Measurements from ENCODE around the gene MAPK7.

The MAPK7 gene

DNA sequence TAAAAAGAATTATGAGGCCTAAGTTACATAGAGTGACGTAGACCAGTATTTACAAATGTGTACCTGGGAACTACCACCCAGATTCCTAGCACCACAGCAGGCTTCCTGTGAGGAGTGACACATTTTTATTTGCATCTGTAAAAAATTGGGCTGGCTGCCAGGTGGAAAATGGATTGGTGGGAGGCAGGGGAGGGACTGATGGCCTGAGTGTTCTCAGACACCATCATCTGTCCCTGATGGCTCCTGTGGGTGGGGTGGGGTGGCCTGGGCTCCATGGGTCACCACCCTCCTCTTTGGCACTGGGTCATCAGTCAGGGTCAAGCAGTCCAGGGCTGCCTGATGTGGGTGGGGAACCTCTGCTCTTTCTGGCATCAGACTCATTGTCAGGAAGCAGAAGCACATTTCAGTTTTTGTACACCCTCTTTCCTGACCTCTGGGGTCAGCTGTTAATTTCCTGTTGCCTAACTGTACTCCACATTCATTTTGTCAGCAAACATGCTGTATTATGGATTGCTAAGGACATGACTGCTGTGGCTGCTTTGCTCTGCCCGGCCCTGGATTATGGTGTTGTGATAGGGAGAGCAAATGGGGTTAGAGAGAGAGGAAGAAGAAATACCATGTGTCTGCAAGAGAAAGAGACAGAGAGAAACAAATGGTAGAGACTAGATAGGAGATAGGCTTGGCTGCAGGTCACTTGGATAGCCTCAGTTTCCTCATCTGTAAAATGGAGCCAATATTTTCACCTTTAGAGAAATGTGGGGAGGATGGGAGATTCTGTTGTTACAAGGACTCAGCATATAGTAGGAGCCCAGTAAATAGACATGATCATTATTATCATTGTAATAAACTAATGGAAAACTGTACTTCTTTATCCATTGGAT is 20.2 kb downstream of the MAPK7 start:
- no peak for DNase-seq (ENCODE audit: low read depth, low spot score)

DNA sequence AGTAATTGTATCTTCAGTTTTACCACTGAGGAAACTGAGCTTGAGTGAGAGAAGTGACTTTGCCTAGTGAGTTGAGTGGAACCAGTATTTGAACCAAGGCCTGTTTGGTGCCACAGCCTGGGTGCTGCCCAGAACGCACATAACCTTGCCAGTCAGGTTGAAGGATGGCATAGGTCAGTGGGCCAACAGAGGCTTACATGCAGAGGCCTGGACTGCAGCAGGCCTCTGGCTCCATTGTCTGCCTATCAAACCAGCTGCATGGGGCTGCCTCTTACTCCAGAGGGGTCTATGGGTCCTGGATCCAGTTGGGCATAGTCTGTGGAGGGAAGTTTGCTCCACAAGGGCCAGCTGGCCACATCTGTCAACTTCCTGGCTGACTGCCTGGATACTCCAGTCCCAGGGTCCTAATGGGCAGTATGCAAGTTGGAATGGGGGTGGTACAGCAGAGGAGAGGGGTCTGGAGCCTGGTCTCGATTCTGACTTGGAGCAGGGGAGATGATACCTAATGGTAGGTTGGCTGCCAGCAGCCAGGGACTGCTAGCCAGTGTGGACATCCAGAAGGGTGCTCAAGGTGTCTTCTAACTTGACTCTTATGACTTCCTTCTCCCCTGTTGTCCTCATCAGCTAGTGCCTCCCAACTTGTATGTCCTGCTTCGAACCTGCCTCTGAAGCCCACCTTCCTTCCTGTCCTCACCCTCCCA is 21.6 kb downstream of the MAPK7 start:
- no peak for DNase-seq (ENCODE audit: low read depth, low spot score)

GRCh38 chr17:19401321-19402010 is 23.2 kb downstream of the MAPK7 start:
- DNase-seq (ENCODE audit: low read depth, low spot score): no peak

GRCh38 chr17:19402171-19402570 is 23.9 kb downstream of the MAPK7 start:
- DNase-seq (ENCODE audit: low read depth, low spot score): no peak

DNA sequence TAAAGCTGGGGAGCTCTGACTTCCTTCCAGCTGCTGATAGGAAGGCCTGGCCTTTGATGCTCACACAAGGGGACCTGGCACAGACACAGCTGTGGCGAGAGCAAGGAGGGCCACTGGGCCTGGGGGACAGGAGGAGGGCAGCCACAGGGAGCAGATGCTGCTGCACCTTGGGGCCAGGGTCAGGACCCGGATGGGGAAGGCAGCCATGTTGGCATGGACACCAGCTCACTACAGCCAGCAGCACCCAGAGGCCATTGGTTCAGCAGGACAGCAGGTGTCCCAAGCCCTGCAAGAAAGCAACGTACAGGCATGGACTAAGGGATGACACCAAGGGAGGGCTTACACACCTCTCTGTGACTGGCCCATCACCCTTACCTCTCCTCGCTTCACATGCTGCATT is 24.7 kb downstream of the MAPK7 start:
- no peak for DNase-seq (ENCODE audit: low read depth, low spot score)

DNA sequence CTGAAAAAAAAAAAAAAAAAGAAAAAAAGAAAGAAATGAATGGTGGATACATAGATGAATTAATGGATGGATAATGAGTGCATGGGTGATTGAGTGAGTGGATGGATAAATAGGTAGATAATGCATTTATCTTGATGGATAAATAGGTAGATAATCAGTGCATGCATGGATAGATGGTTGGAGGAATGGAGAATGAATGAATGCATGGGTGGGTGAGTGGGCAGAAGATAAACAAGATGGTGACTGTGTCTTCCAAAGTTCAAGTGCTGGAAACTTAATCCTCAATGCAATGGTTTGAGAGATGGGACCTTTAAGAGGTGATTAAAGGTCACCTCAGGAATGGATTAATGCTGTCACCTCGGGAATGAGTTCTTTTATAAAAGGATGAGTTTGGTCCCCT is 26.0 kb downstream of the MAPK7 start:
- DNase-seq (ENCODE audit: low read depth, low spot score): no peak

- DNase-seq (ENCODE audit: low read depth, low spot score): no peak
These were observed 26.8 kb downstream of the MAPK7 start for GRCh38 chr17:19405114-19405513.

DNA sequence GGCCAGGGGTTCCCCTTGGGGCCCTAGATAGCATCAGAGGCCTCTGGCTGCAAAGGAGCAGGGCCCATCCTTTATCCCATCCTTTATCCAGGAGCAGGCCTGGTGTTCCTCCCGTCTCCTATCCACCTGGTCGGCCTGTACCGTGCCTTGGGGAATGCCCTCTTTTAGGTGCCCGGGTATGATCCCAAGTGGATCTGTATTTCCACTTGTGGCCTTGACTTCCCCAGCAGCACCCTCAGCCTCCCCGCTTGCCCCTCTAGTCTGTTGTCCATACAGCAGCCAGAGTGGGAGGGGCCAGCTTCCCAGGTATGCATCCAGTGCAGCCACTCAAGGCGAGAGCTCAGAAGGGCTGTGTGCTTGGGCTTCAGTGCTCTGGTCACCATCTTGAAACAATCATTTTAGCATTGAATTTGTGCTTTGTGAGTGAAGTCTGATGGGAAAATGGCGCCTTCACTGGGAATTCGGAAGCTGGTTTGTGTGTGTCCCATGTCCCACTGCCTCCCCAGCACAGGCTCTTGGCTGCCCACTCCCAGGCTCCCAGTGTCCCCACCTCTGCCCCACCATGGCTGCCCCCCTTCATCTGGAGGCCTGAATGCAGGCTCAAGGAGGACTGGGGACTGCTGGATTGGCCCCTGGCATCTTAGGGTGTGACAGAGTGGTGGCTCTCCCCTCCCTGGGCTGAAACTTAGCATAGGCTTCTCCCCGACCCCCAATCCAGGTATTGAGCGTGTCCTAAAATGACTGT is 29.5 kb downstream of the MAPK7 start:
- no peak for DNase-seq (ENCODE audit: low read depth, low spot score)

DNA sequence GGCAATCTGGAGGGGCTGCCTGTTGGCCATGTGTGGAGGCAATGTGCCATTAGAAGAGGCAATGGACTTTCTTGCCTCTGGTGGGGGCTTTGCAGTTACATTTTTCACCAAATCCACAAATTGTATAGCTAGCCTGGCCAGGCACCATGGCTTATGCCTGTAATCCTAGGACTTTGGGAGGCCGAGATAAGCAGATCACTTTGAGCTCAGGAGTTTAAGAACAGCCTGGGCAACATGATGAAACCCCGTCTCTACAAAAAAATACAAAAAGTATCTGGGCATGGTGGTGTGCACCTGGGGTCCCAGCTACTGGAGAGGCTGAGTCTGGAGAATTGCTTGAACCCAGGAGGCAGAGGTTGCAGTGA is 30.0 kb downstream of the MAPK7 start:
- DNase-seq (ENCODE audit: low read depth, low spot score): no peak

DNA sequence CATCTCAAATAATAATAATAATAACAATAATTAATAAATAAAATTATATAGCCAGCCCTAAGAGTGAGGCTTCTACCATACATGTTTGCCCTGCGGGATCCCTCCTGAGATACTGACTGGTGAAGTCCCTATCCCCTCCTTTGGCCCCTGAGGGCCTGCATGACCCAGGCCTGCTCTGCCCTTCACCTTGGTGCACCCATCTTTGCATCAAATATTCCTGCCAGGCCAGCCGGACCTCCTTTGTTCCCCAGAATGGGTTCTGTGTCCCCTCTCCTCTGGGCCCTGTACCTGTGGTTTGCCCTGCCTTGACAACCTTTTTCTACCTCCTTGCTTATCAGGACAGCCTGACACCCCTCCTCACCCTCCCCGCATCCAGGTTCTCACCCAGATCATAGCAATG is 30.8 kb downstream of the MAPK7 start:
- no peak for DNase-seq (ENCODE audit: low read depth, low spot score)

DNA sequence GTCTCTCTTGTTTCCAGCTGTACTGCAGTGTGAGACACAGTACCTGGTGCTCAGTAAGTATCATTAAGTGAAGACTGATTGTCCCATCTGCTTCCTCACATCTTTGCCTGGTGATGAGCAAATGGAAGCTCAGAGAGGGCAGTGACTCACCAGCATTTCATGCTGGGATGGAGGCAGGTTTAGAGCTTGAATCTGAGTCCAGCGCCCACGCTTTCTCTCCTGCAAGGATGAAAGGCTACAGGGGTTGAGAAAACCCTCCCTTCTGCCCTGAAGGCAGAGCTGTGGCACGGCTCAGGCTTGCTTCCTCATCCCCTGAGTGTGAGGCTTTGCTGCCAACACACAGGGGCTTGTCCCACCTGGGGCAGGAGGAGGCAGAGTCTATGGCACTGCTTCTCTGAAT is 31.2 kb downstream of the MAPK7 start:
- peak; percentile 57 for DNase-seq (ENCODE audit: low read depth, low spot score)

- DNase-seq (ENCODE audit: low read depth, low spot score): no peak
These were observed 31.8 kb downstream of the MAPK7 start for GRCh38 chr17:19410091-19410490.

GRCh38 chr17:19410875-19411620 is 32.8 kb downstream of the MAPK7 start, which contains the start of gene RNF112:
RNF112 (plus strand) TSS chr17:19411232; CDS start chr17:19411409, 177 bp downstream.
- DNase-seq (ENCODE audit: low read depth, low spot score): no peak

- DNase-seq (ENCODE audit: low read depth, low spot score): no peak
These were observed 33.3 kb downstream of the MAPK7 start for GRCh38 chr17:19411631-19412030.

DNA sequence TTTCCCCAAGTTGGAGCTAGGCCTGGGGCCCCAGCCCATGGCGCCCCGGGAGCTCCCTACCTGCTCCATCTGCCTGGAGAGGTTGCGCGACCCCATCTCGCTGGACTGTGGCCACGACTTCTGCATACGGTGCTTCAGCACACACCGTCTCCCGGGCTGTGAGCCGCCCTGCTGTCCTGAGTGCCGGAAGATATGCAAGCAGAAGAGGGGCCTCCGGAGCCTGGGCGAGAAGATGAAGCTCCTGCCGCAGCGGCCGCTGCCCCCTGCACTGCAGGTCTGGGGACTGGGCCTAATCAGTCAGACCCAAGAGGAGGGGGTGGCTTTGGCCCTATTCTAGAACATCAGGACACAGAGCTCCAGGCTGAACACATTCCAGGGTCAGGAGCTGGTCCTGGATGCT is 34.2 kb downstream of the MAPK7 start:
- DNase-seq (ENCODE audit: low read depth, low spot score): no peak

GRCh38 chr17:19412984-19413383 is 34.7 kb downstream of the MAPK7 start:
- DNase-seq (ENCODE audit: low read depth, low spot score): no peak

- DNase-seq (ENCODE audit: low read depth, low spot score): no peak
These were observed 35.5 kb downstream of the MAPK7 start for GRCh38 chr17:19413761-19414160.

GRCh38 chr17:19414396-19415280 is 36.3 kb downstream of the MAPK7 start:
- no peak for DNase-seq (ENCODE audit: low read depth, low spot score)

GRCh38 chr17:19415311-19415710 is 37.0 kb downstream of the MAPK7 start:
- DNase-seq (ENCODE audit: low read depth, low spot score): no peak

All from smooth muscle cell of the brain vasculature (primary cell).